ENCODE measurements around the gene GCHFR. TPM values are rescaled to one million over a fixed set of nuclear protein-coding genes. Genes with fewer than 3 reads are reported as not detected.

Gene GCHFR
- total RNA-seq, 2 donors from 2014 or later: 26.4 to 43.6 TPM

DNA sequence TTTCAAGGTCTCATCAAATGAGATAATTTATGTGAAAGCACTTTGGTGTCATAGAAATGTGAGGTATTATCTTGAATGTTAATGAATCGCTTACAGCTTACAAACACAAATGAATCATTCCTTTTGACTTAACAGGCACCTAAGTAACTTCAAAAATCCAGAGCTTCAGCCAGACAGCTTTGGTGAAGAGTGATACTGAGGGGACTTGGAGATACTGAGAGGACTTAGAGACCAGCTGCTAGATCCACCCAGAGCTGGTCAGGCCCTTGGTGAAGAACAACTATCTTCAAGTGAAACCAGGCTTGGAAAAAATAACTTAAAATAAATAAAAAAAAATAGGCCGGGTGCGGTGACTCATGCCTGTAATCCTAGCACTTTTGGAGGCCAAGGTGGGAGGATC, 26.9 kb downstream of the GCHFR start:
- Histone ChIP-seq H3K27ac (peak overlapping the region in 1 of 4 donors; percentile 60), H3K9me3 (no peaks in the 10 kb centered on the region), H3K27me3 (no peaks in the 10 kb centered on the region), H3K4me3 (no peak overlapping the region), H3K4me1 (peaks cover 72% of the 10 kb centered on the region), H3K36me3 (replicated peaks in 1 of 2; ENCODE audit: insufficient read depth in 1 of 2, low read depth in 2 of 2) (no peaks in the 10 kb centered on the region)
- WGBS, 2 donors: 40 to 41% methylated on average over 3 of the region's 3 CpGs
- ATAC-seq (no peak), DNase-seq (no peak)
- intact Hi-C loops (cut with DNase I): no loop called here
- TF ChIP-seq POLR2A (IDR thresholded peaks at IDR 0.05) (no peak), CTCF (IDR thresholded peaks at IDR 0.05) (no peak)

- Histone ChIP-seq H3K4me1 (peaks cover 56% of the 10 kb centered on the region), H3K27me3 (no peaks in the 10 kb centered on the region), H3K4me3 (no peak overlapping the region), H3K27ac (no peak overlapping the region), H3K9me3 (no peaks in the 10 kb centered on the region), H3K36me3 (replicated peaks in 1 of 2; ENCODE audit: insufficient read depth in 1 of 2, low read depth in 2 of 2) (no peaks in the 10 kb centered on the region)
- intact Hi-C loops (cut with DNase I): no loop called here
- 94 to 97% methylated on average over 3 of the region's 3 CpGs for WGBS, 2 donors
- no peak for DNase-seq
- ATAC-seq: no peak
- no peak for TF ChIP-seq CTCF (IDR thresholded peaks at IDR 0.05)
- TF ChIP-seq POLR2A (IDR thresholded peaks at IDR 0.05): no peak
Measured at GRCh38 chr15:40792394-40792793, 28.5 kb downstream of the GCHFR start.

DNA sequence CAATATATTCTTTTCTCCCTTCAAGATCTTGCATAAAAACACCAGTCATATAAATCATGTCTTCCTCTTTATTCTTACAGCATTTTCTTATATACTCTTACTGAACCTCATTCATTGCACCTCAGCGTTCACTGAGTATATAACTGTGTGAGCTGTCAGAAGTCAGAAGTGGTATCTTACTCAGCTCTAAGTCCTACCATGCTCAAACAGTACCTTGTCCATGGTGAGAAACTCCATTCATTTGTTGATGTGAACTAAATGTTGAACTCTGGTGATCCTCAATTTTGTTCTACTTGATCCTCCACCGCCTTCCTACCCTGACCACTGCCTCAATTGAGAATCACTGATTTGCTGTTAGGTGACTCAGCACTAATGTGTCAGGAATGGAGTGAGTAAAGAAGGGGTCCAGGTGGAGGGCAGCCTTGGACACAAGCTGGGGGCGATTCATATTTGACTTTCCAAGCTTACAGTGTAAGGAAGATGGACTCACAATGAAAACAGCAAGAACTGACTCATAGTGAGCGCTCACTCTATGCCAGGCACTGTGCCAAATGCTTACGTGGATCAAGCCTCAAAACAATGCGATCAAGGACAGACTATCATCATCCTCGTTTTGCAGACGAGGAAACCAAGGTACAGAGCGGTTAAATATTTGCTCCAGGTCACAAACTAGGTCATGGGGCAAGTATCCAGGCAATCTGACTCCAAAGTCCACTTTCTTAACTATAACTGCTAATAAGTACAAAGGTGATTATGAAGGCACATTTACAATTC, 29.5 kb downstream of the GCHFR start:
- DNase-seq (peak; percentile 70 to 83 (median 76)), ATAC-seq (peak; percentile 82)
- Histone ChIP-seq H3K27me3 (no peaks in the 10 kb centered on the region), H3K4me1 (peaks cover 46% of the 10 kb centered on the region), H3K27ac (peak overlapping the region; percentile 1 to 68 (median 45)), H3K36me3 (replicated peaks in 1 of 2; ENCODE audit: insufficient read depth in 1 of 2, low read depth in 2 of 2) (no peaks in the 10 kb centered on the region), H3K4me3 (no peak overlapping the region), H3K9me3 (no peaks in the 10 kb centered on the region)
- TF ChIP-seq POLR2A (IDR thresholded peaks at IDR 0.05) (no peak), CTCF (IDR thresholded peaks at IDR 0.05) (no peak)
- intact Hi-C loops (cut with DNase I): no loop called here
- 34 to 35% methylated on average over 9 of the region's 9 CpGs for WGBS, 2 donors

DNA sequence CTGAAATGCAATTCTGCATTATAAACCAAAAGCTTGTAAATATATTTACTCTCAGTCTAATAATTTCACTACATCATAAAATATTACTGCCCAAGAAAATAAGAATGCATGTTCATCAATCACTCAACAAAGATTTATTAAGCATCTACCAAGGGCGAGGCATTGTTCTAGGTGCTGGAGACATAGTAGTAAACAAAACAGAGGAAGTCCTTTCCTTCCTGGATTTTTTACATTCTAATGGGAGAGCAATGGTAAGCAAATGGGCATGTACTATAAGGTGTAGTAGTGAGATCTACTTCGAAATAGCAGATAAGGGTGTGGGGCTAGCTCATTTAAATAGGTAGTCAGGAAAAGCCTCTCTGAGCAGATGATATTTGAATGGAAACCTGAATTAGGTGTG, 32.2 kb downstream of the GCHFR start:
- Histone ChIP-seq H3K27me3 (no peaks in the 10 kb centered on the region), H3K36me3 (replicated peaks in 1 of 2; ENCODE audit: insufficient read depth in 1 of 2, low read depth in 2 of 2) (no peaks in the 10 kb centered on the region), H3K27ac (peak overlapping the region in 1 of 4 donors; percentile 3), H3K9me3 (no peaks in the 10 kb centered on the region), H3K4me1 (peaks cover 25% of the 10 kb centered on the region), H3K4me3 (no peak overlapping the region)
- intact Hi-C loops (cut with DNase I): no loop called here
- no peak for DNase-seq
- WGBS, 2 donors: 51 to 70% methylated on average over 2 of the region's 2 CpGs
- no peak for ATAC-seq
- TF ChIP-seq POLR2A (IDR thresholded peaks at IDR 0.05) (no peak), CTCF (IDR thresholded peaks at IDR 0.05) (no peak)

DNA sequence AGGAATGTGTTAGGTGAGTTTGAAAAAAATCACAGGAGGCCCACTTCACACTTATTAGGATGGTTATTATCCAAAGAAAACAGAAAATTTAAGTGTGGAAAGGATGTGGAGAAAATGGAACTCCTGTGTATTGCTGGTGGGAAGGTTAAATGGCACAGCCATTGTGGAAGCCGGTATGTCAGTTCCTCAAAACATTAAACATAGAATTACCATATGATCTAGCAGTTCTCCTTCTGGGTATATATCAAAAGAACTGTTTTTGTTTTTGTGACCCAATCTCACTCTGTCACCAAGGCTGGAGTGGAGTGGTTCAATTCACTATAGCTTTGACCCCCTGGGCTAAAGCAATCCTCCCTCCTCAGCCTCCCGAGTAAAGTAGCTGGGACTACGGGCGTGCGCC, 32.6 kb downstream of the GCHFR start:
- H3K4me1 ChIP-seq: peaks cover 21% of the 10 kb centered on the region
- intact Hi-C loops (cut with DNase I): no loop called here
- WGBS, 2 donors: 91 to 93% methylated on average over 5 of the region's 5 CpGs
- H3K27ac ChIP-seq: peak overlapping the region in 1 of 4 donors; percentile 3
- H3K27me3 ChIP-seq: no peaks in the 10 kb centered on the region
- H3K9me3 ChIP-seq: no peaks in the 10 kb centered on the region
- TF ChIP-seq CTCF (IDR thresholded peaks at IDR 0.05): no peak
- no peak overlapping the region for H3K4me3 ChIP-seq
- no peaks in the 10 kb centered on the region for H3K36me3 ChIP-seq (replicated peaks in 1 of 2; ENCODE audit: insufficient read depth in 1 of 2, low read depth in 2 of 2)
- no peak for DNase-seq
- no peak for ATAC-seq
